ENCODE data around the gene SLC35G2.
"Not testable (repeated sequence)": the region's sequence is repeated elsewhere in the genome, so short reads cannot be mapped to it uniquely, and the experiment has no call there.

The SLC35G2 gene

GRCh38 chr3:136818769-136819391 lies at the start of gene SLC35G2:
TSS of gene SLC35G2 (plus strand) at chr3:136819126. CDS start at chr3:136854461, 35,335 bp downstream.
- peak; percentile 91 for DNase-seq (ENCODE audit: low spot score)

GRCh38 chr3:136772709-136773108 lies 46.2 kb upstream of the SLC35G2 start:
- no peak for DNase-seq (ENCODE audit: low spot score)

- DNase-seq (ENCODE audit: low spot score) = no peak
Measured at GRCh38 chr3:136778865-136779264, 40.1 kb upstream of the SLC35G2 start.

- no peak for DNase-seq (ENCODE audit: low spot score)
Measured at GRCh38 chr3:136780741-136781140, 38.2 kb upstream of the SLC35G2 start.

- no peak for DNase-seq (ENCODE audit: low spot score)
Measured at GRCh38 chr3:136783708-136784191, 35.2 kb upstream of the SLC35G2 start.

- DNase-seq (ENCODE audit: low spot score) = no peak
Measured at GRCh38 chr3:136787349-136787748, 31.6 kb upstream of the SLC35G2 start.

- DNase-seq (ENCODE audit: low spot score) = no peak
Measured at GRCh38 chr3:136788154-136788553, 30.8 kb upstream of the SLC35G2 start.

GRCh38 chr3:136789976-136790375 lies 28.9 kb upstream of the SLC35G2 start:
- no peak for DNase-seq (ENCODE audit: low spot score)

GRCh38 chr3:136790786-136791185 lies 28.1 kb upstream of the SLC35G2 start:
- no peak for DNase-seq (ENCODE audit: low spot score)

- DNase-seq (ENCODE audit: low spot score) = no peak
Measured at GRCh38 chr3:136792556-136793330, 26.2 kb upstream of the SLC35G2 start.

GRCh38 chr3:136801146-136801545 lies 17.8 kb upstream of the SLC35G2 start:
- DNase-seq (ENCODE audit: low spot score) = not testable (repeated sequence)

- no peak for DNase-seq (ENCODE audit: low spot score)
Measured at GRCh38 chr3:136802481-136802996, 16.4 kb upstream of the SLC35G2 start.

- DNase-seq (ENCODE audit: low spot score) = no peak
Measured at GRCh38 chr3:136804141-136804540, 14.8 kb upstream of the SLC35G2 start.

GRCh38 chr3:136804813-136805212 lies 14.1 kb upstream of the SLC35G2 start:
- no peak for DNase-seq (ENCODE audit: low spot score)

- no peak for DNase-seq (ENCODE audit: low spot score)
Measured at GRCh38 chr3:136805795-136806194, 13.1 kb upstream of the SLC35G2 start.

- no peak for DNase-seq (ENCODE audit: low spot score)
Measured at GRCh38 chr3:136811701-136812100, 7.2 kb upstream of the SLC35G2 start.

GRCh38 chr3:136817448-136817847 lies 1.5 kb upstream of the SLC35G2 start:
- DNase-seq (ENCODE audit: low spot score) = no peak

- peak; percentile 53 for DNase-seq (ENCODE audit: low spot score)
Measured at GRCh38 chr3:136818191-136818768, 646 bp upstream of the SLC35G2 start.

- peak; percentile 68 for DNase-seq (ENCODE audit: low spot score)
Measured at GRCh38 chr3:136819392-136819730, 435 bp downstream of the SLC35G2 start.

- DNase-seq (ENCODE audit: low spot score) = peak; percentile 67
Measured at GRCh38 chr3:136819731-136820679, 1.1 kb downstream of the SLC35G2 start.

- DNase-seq (ENCODE audit: low spot score) = no peak
Measured at GRCh38 chr3:136831461-136831860, 12.5 kb downstream of the SLC35G2 start.
